H1 (cell line): Measurements from ENCODE around the gene STK26. TPM values are rescaled to one million over a fixed set of nuclear protein-coding genes. Genes with fewer than 3 reads are reported as not detected.

Source experiments
- CTCF ChIA-PET: fragments of 300-600 bp; sonication (Branson Sonifier 250); formaldehyde crosslinking; loops from one replicate; lab custom pipeline; 2021; ENCODE audit not compliant: partially characterized antibody; lab: Charles Lee
- POLR2A ChIA-PET: fragments of 300-600 bp; sonication (Branson Sonifier 250); formaldehyde crosslinking; loops from one replicate; lab custom pipeline; 2021; ENCODE audit warnings: inconsistent platforms; ENCODE audit not compliant: partially characterized antibody; lab: Charles Lee
- DNase-seq, 2 experiments: peaks; one replicate each; pipeline versions ENCODE4 v3.0.0 to v3.0.0-alpha.2; 2010 to 2022; ENCODE audit warnings: low spot score in 2 of 2, low read depth in 1 of 2, mixed read lengths in 1 of 2
- FAIRE-seq: peaks from 2 replicates; lab custom pipeline; 2011; peaks lifted over from hg19 to GRCh38; lab: Jason Lieb, UNC
- H2AFZ ChIP-seq: 2 replicates; pipeline ENCODE4 v1.8.1; 2012; ENCODE audit warnings: low read length, inconsistent platforms
- H2AK5ac ChIP-seq: 2 replicates; pipeline ENCODE4 v1.6.1; 2013; ENCODE audit warnings: low read depth, low read length
- H2BK120ac ChIP-seq: replicated peaks from 2 replicates; pipeline ENCODE3; 2013; ENCODE audit warnings: low read depth, low read length, inconsistent platforms
- H2BK12ac ChIP-seq: 2 replicates; pipeline ENCODE4 v1.6.1; 2013; ENCODE audit warnings: low read depth, low read length
- H2BK15ac ChIP-seq: 2 replicates; pipeline ENCODE4 v1.6.1; 2013; ENCODE audit warnings: low read length
- H2BK20ac ChIP-seq: 2 replicates; pipeline ENCODE4 v1.6.1; 2013; ENCODE audit warnings: low read length
- H2BK5ac ChIP-seq: 2 replicates; pipeline ENCODE4 v1.6.1; 2013; ENCODE audit warnings: low read depth, low read length
- H3K14ac ChIP-seq: 2 replicates; pipeline ENCODE4 v1.6.1; 2013; ENCODE audit warnings: inconsistent platforms; ENCODE audit not compliant: insufficient read length
- H3K18ac ChIP-seq: 2 replicates; pipeline ENCODE4 v1.6.1; 2013; ENCODE audit warnings: low read length; ENCODE audit errors: extremely low read depth
- H3K23ac ChIP-seq: 2 replicates; pipeline ENCODE4 v1.6.1; 2013; ENCODE audit warnings: inconsistent platforms; ENCODE audit not compliant: insufficient read length
- H3K23me2 ChIP-seq: 2 replicates; pipeline ENCODE4 v1.6.1; 2013; ENCODE audit warnings: low read depth, low read length
- H3K27ac ChIP-seq: 2 replicates; pipeline ENCODE4 v1.6.1; 2011; ENCODE audit warnings: low read depth, low read length, inconsistent platforms
- H3K27me3 ChIP-seq, 4 experiments: replicated peaks in 1 of 4; 1 replicate in 1 of 4; 2 replicates in 3 of 4; pipeline versions ENCODE4 v1.6.1 to v1.8.1; 2011 to 2013; ENCODE audit warnings: low read length in 3 of 4, mild to moderate bottlenecking in 3 of 4, inconsistent platforms in 2 of 4, mixed read lengths in 2 of 4, moderate library complexity in 1 of 4; ENCODE audit not compliant: control insufficient read depth in 3 of 4, insufficient read depth in 3 of 4; ENCODE audit errors: extremely low read depth in 1 of 4
- H3K36me3 ChIP-seq, 4 experiments: 2 replicates each; pipeline versions ENCODE4 v1.6.1 to v1.8.1; 2011 to 2013; ENCODE audit warnings: mild to moderate bottlenecking in 4 of 4, low read length in 3 of 4, moderate library complexity in 2 of 4, control low read depth in 1 of 4, inconsistent platforms in 1 of 4; ENCODE audit not compliant: insufficient read depth in 4 of 4, control insufficient read depth in 2 of 4
- H3K4ac ChIP-seq: replicated peaks from 2 replicates; pipeline ENCODE3; 2013; ENCODE audit warnings: low read length, low read depth, mixed read lengths, inconsistent platforms; ENCODE audit not compliant: insufficient read length
- H3K4me1 ChIP-seq, 4 experiments: replicated peaks in 1 of 4; 1 replicate in 1 of 4; 2 replicates in 3 of 4; pipeline versions ENCODE4 v1.6.1 to v1.8.1; 2011 to 2013; ENCODE audit warnings: low read length in 3 of 4, inconsistent platforms in 2 of 4, mixed read lengths in 1 of 4; ENCODE audit not compliant: insufficient read depth in 4 of 4, control insufficient read depth in 3 of 4
- H3K4me2 ChIP-seq, 2 experiments: 2 replicates each; pipeline versions ENCODE4 v1.6.1 to v1.8.1; 2011 to 2013; ENCODE audit warnings: low read depth in 2 of 2, low read length in 2 of 2, control low read depth in 1 of 2, inconsistent platforms in 1 of 2, mild to moderate bottlenecking in 1 of 2; ENCODE audit not compliant: insufficient read depth in 1 of 2
- H3K4me3 ChIP-seq, 4 experiments: fragments of 200-600, 300-600 bp in 1 of 4; sonication (generic), shearing (Covaris generic), sonication (Bioruptor Twin) in 1 of 4; 2 replicates each; pipeline versions ENCODE4 v1.5.1 to v1.8.1; 2011 to 2016; ENCODE audit warnings: low read length in 4 of 4, low read depth in 3 of 4, control low read depth in 2 of 4, inconsistent platforms in 2 of 4, mild to moderate bottlenecking in 2 of 4, mixed read lengths in 1 of 4, moderate library complexity in 1 of 4; ENCODE audit not compliant: insufficient read depth in 2 of 4; ENCODE audit errors: extremely low read depth in 1 of 4
- H3K56ac ChIP-seq: replicated peaks from 2 replicates; pipeline ENCODE3; 2013; ENCODE audit warnings: low read depth, mild to moderate bottlenecking, mixed read lengths, low read length, inconsistent platforms; ENCODE audit not compliant: insufficient read length
- H3K79me1 ChIP-seq: 2 replicates; pipeline ENCODE4 v1.6.1; 2013; ENCODE audit warnings: low read depth, low read length, control low read depth
- H3K79me2 ChIP-seq, 2 experiments: 2 replicates each; pipeline versions ENCODE4 v1.6.1 to v1.8.1; 2012 to 2013; ENCODE audit warnings: low read length in 2 of 2, mild to moderate bottlenecking in 2 of 2, inconsistent platforms in 1 of 2; ENCODE audit not compliant: insufficient read depth in 2 of 2, control insufficient read depth in 1 of 2
- H3K9ac ChIP-seq, 4 experiments: replicated peaks in 1 of 4; 1 replicate in 1 of 4; 2 replicates in 3 of 4; pipeline versions ENCODE4 v1.6.1 to v1.8.1; 2011 to 2013; ENCODE audit warnings: low read depth in 3 of 4, low read length in 3 of 4, control low read depth in 2 of 4, mild to moderate bottlenecking in 2 of 4, moderate library complexity in 2 of 4, inconsistent platforms in 1 of 4; ENCODE audit errors: extremely low read depth in 1 of 4
- H3K9me3 ChIP-seq, 2 experiments: 2 replicates each; pipeline versions ENCODE4 v1.6.1 to v1.8.1; 2012 to 2013; ENCODE audit warnings: mild to moderate bottlenecking in 2 of 2, moderate library complexity in 2 of 2, control low read depth in 1 of 2, inconsistent platforms in 1 of 2, low read depth in 1 of 2, low read length in 1 of 2, mixed read lengths in 1 of 2; ENCODE audit not compliant: insufficient read depth in 2 of 2
- H4K20me1 ChIP-seq, 2 experiments: replicated peaks in 1 of 2; 2 replicates each; pipeline versions ENCODE3 to v1.8.1; 2011 to 2013; ENCODE audit warnings: inconsistent platforms in 2 of 2, low read length in 2 of 2, mild to moderate bottlenecking in 1 of 2; ENCODE audit not compliant: insufficient read depth in 2 of 2, control insufficient read depth in 1 of 2
- H4K5ac ChIP-seq: 2 replicates; pipeline ENCODE4 v1.6.1; 2013; ENCODE audit warnings: low read length, low read depth, mixed read lengths, inconsistent platforms; ENCODE audit not compliant: insufficient read length
- H4K8ac ChIP-seq: 2 replicates; pipeline ENCODE4 v1.8.0; 2013; ENCODE audit warnings: mild to moderate bottlenecking, moderate library complexity, low read length, inconsistent platforms; ENCODE audit not compliant: insufficient read depth; ENCODE audit errors: extremely low read depth
- H4K91ac ChIP-seq: replicated peaks from 2 replicates; pipeline ENCODE3; 2013; ENCODE audit warnings: low read length, mixed read lengths, inconsistent platforms; ENCODE audit not compliant: insufficient read length
- ASH2L ChIP-seq: fragments of 200-600, 300-600 bp; sonication (generic); IDR thresholded peaks from one replicate; pipeline ENCODE4 v1.7.1; 2017; ENCODE audit warnings: low read length
- CTCF ChIP-seq, 3 experiments: IDR thresholded peaks; 1 replicate in 2 of 3; 2 replicates in 1 of 3; pipeline versions ENCODE4 v1.5.1 to v1.6.1; 2011; ENCODE audit warnings: low read length in 3 of 3, mild to moderate bottlenecking in 3 of 3, inconsistent platforms in 2 of 3, low read depth in 1 of 3, moderate library complexity in 1 of 3; ENCODE audit not compliant: insufficient read depth in 1 of 3; ENCODE audit errors: control extremely low read depth in 1 of 3
- FOSL1 ChIP-seq: IDR thresholded peaks from 2 replicates; pipeline ENCODE4 v1.6.1; 2011; ENCODE audit warnings: mild to moderate bottlenecking, low read depth, low read length, moderate library complexity; ENCODE audit not compliant: insufficient read depth
- PHF8 ChIP-seq: fragments of 200-600 bp; sonication (generic); conservative IDR thresholded peaks from 2 replicates; pipeline ENCODE4 v1.7.1; 2012; ENCODE audit warnings: low read depth, mild to moderate bottlenecking, inconsistent platforms, low read length, moderate library complexity
- TAF1 ChIP-seq: IDR thresholded peaks from 2 replicates; pipeline ENCODE4 v1.6.1; 2011; ENCODE audit warnings: mild to moderate bottlenecking, low read depth, low read length
- TEAD4 ChIP-seq: IDR thresholded peaks from 2 replicates; pipeline ENCODE4 v1.6.1; 2012; ENCODE audit warnings: low read depth, low read length, inconsistent platforms, mixed read lengths
- WGBS, 2 experiments: shearing (Covaris generic) in 1 of 2; methylation state at CpG; one replicate each; pipeline versions ENCODE4 v1.1.6 to v1.1.7; 2013 to 2015; ENCODE audit warnings: low lambda C conversion rate in 2 of 2, mixed read lengths in 2 of 2, inconsistent platforms in 1 of 2, low coverage in 1 of 2, missing lambda C conversion rate in 1 of 2; ENCODE audit not compliant: insufficient replicate concordance in 2 of 2, insufficient coverage in 1 of 2, insufficient read length in 1 of 2; ENCODE audit errors: extremely low coverage in 1 of 2, missing lambda C conversion rate in 1 of 2; 5-methylcytosine and 5-hydroxymethylcytosine counted together
- polyA plus RNA-seq, 7 experiments: library from polyadenylated mRNA; depleted of rRNA in 3 of 7; stranded (reverse) in 5 of 7; unstranded in 2 of 7; fragments of >200 nt in 5 of 7; fragments of 200-250 nt in 2 of 7; gene quantifications; 1 replicate in 5 of 7; 2 replicates in 1 of 7; 4 replicates in 1 of 7; pipeline versions ENCODE4 v1.2.1 to v1.2.3, GENCODE V29; 2011 to 2013; ENCODE audit warnings: missing spikeins in 2 of 7, mixed read lengths in 2 of 7
- total RNA-seq: library from RNA; stranded (reverse); fragmentation: NEBNext Ultra II Directional; extraction: Animal tissue kit (Norgen Biotek cat#: 25700); gene quantifications from 2 replicates; pipeline ENCODE4 v1.2.1, GENCODE V29; 2021

STK26 gene
- total and polyA plus RNA-seq, 2 of the 8 experiments (the other 6 are each of a cell fraction or from before 2014, with no cell fraction given) = 24.2 to 98.2 TPM

GRCh38 chrX:132119283-132119682 lies 96.2 kb downstream of the STK26 start:
- no peak overlapping the region for H3K4me2 ChIP-seq
- H4K91ac ChIP-seq = no peak overlapping the region
- H3K14ac ChIP-seq = no peak overlapping the region
- no peak for DNase-seq
- H3K4ac ChIP-seq = no peak overlapping the region
- H4K8ac ChIP-seq = no peak overlapping the region
- H3K36me3 ChIP-seq = no peaks in the 10 kb centered on the region
- no peak overlapping the region for H3K23ac ChIP-seq
- H2BK5ac ChIP-seq = no peak overlapping the region
- H2AK5ac ChIP-seq = no peak overlapping the region
- H3K4me1 ChIP-seq = peaks cover 0 to 7% (median 0%) of the 10 kb centered on the region in 4 experiments; a peak in 1 of 7 replicates
- no peak overlapping the region for H3K18ac ChIP-seq
- no peaks in the 10 kb centered on the region for H4K20me1 ChIP-seq
- 0 out of 2 replicates have a peak overlapping the region, but pooled peaks have one; percentile 13 for H2AFZ ChIP-seq
- H3K27ac ChIP-seq = no peak overlapping the region
- no peaks in the 10 kb centered on the region for H3K79me1 ChIP-seq
- H3K79me2 ChIP-seq = no peaks in the 10 kb centered on the region
- no peak overlapping the region for H2BK120ac ChIP-seq
- FAIRE-seq = no peak
- no peak overlapping the region for H2BK12ac ChIP-seq
- H3K27me3 ChIP-seq = no peaks in the 10 kb centered on the region
- no peak overlapping the region for H3K4me3 ChIP-seq
- H2BK20ac ChIP-seq = no peak overlapping the region
- WGBS, 2 experiments = 71% methylated on average over 3 of the region's 3 CpGs; no CpG with 5 or more reads in 1 of the 2 experiments
- H2BK15ac ChIP-seq = no peak overlapping the region
- ChIA-PET POLR2A (no interaction called here), CTCF (no interaction called here)
- no peak overlapping the region for H3K9ac ChIP-seq
- H3K23me2 ChIP-seq = no peaks in the 10 kb centered on the region
- no peak overlapping the region for H3K56ac ChIP-seq
- H3K9me3 ChIP-seq = no peaks in the 10 kb centered on the region
- H4K5ac ChIP-seq = no peak overlapping the region
- TF ChIP-seq FOSL1 (no peak), TAF1 (no peak), TEAD4 (no peak), CTCF (IDR thresholded peaks at IDR 0.05; ENCODE audit: control extremely low read depth in 1 of 3, insufficient read depth in 1 of 3, low read depth in 1 of 3, low read length in 3 of 3) (no peak), ASH2L (no peak), PHF8 (no peak)
